Transverse colon (tissue), 4 donors: ENCODE results near the gene IST1. TPM values are rescaled to one million over a fixed set of nuclear protein-coding genes. Genes with fewer than 3 reads are reported as not detected.

ENCODE experiments used
- DNase-seq: peaks from one replicate; pipeline ENCODE4 v3.0.0-alpha.2; 2019
- H3K27ac ChIP-seq, 4 donors: fragments of 200-600 bp; sonication (generic); 2 replicates each; pipeline ENCODE4 v1.5.1; 2016 to 2018; ENCODE audit warnings: inconsistent platforms in 4 of 4
- H3K27me3 ChIP-seq: fragments of 200-600 bp; sonication (generic); 2 replicates; pipeline ENCODE4 v1.5.1; 2017; ENCODE audit warnings: inconsistent platforms
- H3K36me3 ChIP-seq, 4 donors: fragments of 200-600 bp; sonication (generic); 2 replicates each; pipeline ENCODE4 v1.5.1; 2017 to 2019; ENCODE audit warnings: inconsistent platforms in 4 of 4
- H3K4me1 ChIP-seq, 4 donors: fragments of 200-600 bp; sonication (generic); 2 replicates each; pipeline ENCODE4 v1.5.1; 2017 to 2020; ENCODE audit warnings: inconsistent platforms in 4 of 4
- H3K4me3 ChIP-seq, 4 donors: fragments of 200-600 bp; sonication (generic); 1 replicate in 1 of 4; 2 replicates in 3 of 4; pipeline versions ENCODE4 v1.5.1 to v1.6.1; 2017 to 2019; ENCODE audit warnings: inconsistent platforms in 4 of 4
- H3K9me3 ChIP-seq, 2 donors: fragments of 200-600 bp; sonication (generic); 2 replicates each; pipeline ENCODE4 v1.5.1; 2017 to 2019; ENCODE audit warnings: inconsistent platforms in 2 of 2
- CTCF ChIP-seq, 5 experiments: fragments of 200-600 bp in 3 of 5; fragments of 450-650 bp in 2 of 5; sonication (generic) in 3 of 5; IDR thresholded peaks; 1 replicate in 2 of 5; 2 replicates in 3 of 5; pipeline ENCODE4 v1.5.1; 2016 to 2017; ENCODE audit warnings: antibody characterized with exemption in 5 of 5, inconsistent platforms in 3 of 5, mild to moderate bottlenecking in 2 of 5, moderate library complexity in 1 of 5
- EP300 ChIP-seq: sonication (generic); formaldehyde crosslinking; IDR thresholded peaks from one replicate; pipeline ENCODE4 v1.6.1; 2017; ENCODE audit warnings: antibody characterized with exemption, low read depth
- POLR2A ChIP-seq: fragments of 450-650 bp; IDR thresholded peaks from one replicate; pipeline ENCODE4 v1.6.1; 2016; ENCODE audit warnings: antibody characterized with exemption, mild to moderate bottlenecking, moderate library complexity
- POLR2AphosphoS5 ChIP-seq, 3 donors: sonication (generic); formaldehyde crosslinking; IDR thresholded peaks; one replicate each; pipeline ENCODE4 v1.6.1; 2016; ENCODE audit warnings: antibody characterized with exemption in 3 of 3
- WGBS, 2 donors: methylation state at CpG; one replicate each; pipeline ENCODE4 v1.1.5; 2018; ENCODE audit warnings: low coverage in 1 of 2; 5-methylcytosine and 5-hydroxymethylcytosine counted together
- in situ Hi-C, 4 donors: fragments of 200-750 bp; cut with MboI; loops; one replicate each; pipeline versions ENCODE4 v1.15.0 to v1.15.1; 2017; ENCODE audit warnings: low sequenced_read_pairs in 3 of 4, low pct_ligation_motif_present in 1 of 4, low pct_unique_long_range_greater_than_20kb in 1 of 4
- intact Hi-C: fragments of 100-400 bp; cut with DNase I; formaldehyde crosslinking; loops from one replicate; pipeline ENCODE4 v1.15.1; 2023; ENCODE audit warnings: low total_unique reads
- total RNA-seq, 4 donors: library from RNA; depleted of rRNA; stranded (reverse); fragments of >200 nt; gene quantifications; one replicate each; pipeline ENCODE4 v1.1.0, GENCODE V29; 2016

IST1 gene
- total RNA-seq, 4 donors from 2014 or later, result 200 to 303 (median 257) TPM

GRCh38 chr16:71969353-71969752 is 74.0 kb downstream of the IST1 start:
- Histone ChIP-seq H3K36me3 (no peaks in the 10 kb centered on the region), H3K4me1 (no peaks in the 10 kb centered on the region), H3K4me3 (no peak overlapping the region), H3K27me3 (no peaks in the 10 kb centered on the region), H3K9me3 (no peaks in the 10 kb centered on the region), H3K27ac (no peak overlapping the region)
- WGBS, 2 donors, result 91 to 95% methylated on average over 2 of the region's 2 CpGs
- no peak for DNase-seq
- intact Hi-C loops (no loop called here), in situ Hi-C loops (no loop called here)
- TF ChIP-seq CTCF (IDR thresholded peaks at IDR 0.05) (no peak), POLR2AphosphoS5 (IDR thresholded peaks at IDR 0.05) (no peak), EP300 (no peak), POLR2A (no peak)

GRCh38 chr16:71971571-71971970 is 76.2 kb downstream of the IST1 start:
- H3K9me3 ChIP-seq, result no peaks in the 10 kb centered on the region
- H3K27me3 ChIP-seq, result no peaks in the 10 kb centered on the region
- no peak overlapping the region for H3K4me3 ChIP-seq
- intact Hi-C loops (loop anchor here (5.0 kb wide), 1 partner anchor 1339 kb away; no protein-coding TSS in a partner anchor), in situ Hi-C loops (no loop called here)
- TF ChIP-seq EP300 (no peak), POLR2AphosphoS5 (IDR thresholded peaks at IDR 0.05) (no peak), CTCF (IDR thresholded peaks at IDR 0.05) (no peak), POLR2A (no peak)
- H3K36me3 ChIP-seq, result no peaks in the 10 kb centered on the region
- DNase-seq, result no peak
- H3K4me1 ChIP-seq, result no peaks in the 10 kb centered on the region
- 90% methylated on average over 4 of the region's 4 CpGs; no CpG with 5 or more reads in 1 of the 2 donors for WGBS, 2 donors
- H3K27ac ChIP-seq, result no peak overlapping the region

GRCh38 chr16:71972356-71972755 is 77.0 kb downstream of the IST1 start:
- TF ChIP-seq EP300, result no peak
- no peak for TF ChIP-seq CTCF (IDR thresholded peaks at IDR 0.05)
- no peak for TF ChIP-seq POLR2A
- no peak for TF ChIP-seq POLR2AphosphoS5 (IDR thresholded peaks at IDR 0.05)
- DNase-seq, result no peak
- in situ Hi-C loops, result no loop called here
- intact Hi-C loops, result loop anchor here (5.0 kb wide), 1 partner anchor 1340 kb away; no protein-coding TSS in a partner anchor
- Histone ChIP-seq H3K27me3 (no peaks in the 10 kb centered on the region), H3K4me1 (no peaks in the 10 kb centered on the region), H3K27ac (no peak overlapping the region), H3K4me3 (no peak overlapping the region), H3K36me3 (no peaks in the 10 kb centered on the region), H3K9me3 (no peaks in the 10 kb centered on the region)
- 87 to 88% methylated on average over 2 to 3 of the region's 3 CpGs for WGBS, 2 donors

- Histone ChIP-seq H3K27me3 (no peaks in the 10 kb centered on the region), H3K36me3 (no peaks in the 10 kb centered on the region), H3K4me3 (no peak overlapping the region), H3K9me3 (no peaks in the 10 kb centered on the region), H3K27ac (no peak overlapping the region), H3K4me1 (no peaks in the 10 kb centered on the region)
- 54 to 76% methylated on average over 4 to 9 of the region's 9 CpGs for WGBS, 2 donors
- in situ Hi-C loops (no loop called here), intact Hi-C loops (loop anchor here (5.0 kb wide), 1 partner anchor 1341 kb away; no protein-coding TSS in a partner anchor)
- TF ChIP-seq CTCF (IDR thresholded peaks at IDR 0.05) (no peak), EP300 (no peak), POLR2AphosphoS5 (IDR thresholded peaks at IDR 0.05) (no peak), POLR2A (no peak)
- DNase-seq, result no peak
These were observed 77.7 kb downstream of the IST1 start for GRCh38 chr16:71973001-71973400.
